WTC11 (cell line): Measurements from ENCODE around the gene NEO1. TPM values are rescaled to one million over a fixed set of nuclear protein-coding genes. Genes with fewer than 3 reads are reported as not detected.

ENCODE experiments used
- ATAC-seq: fragments of 200-7000 bp; cut with Tn5 transposase; 2 replicates; pipeline ENCODE4 v1.10.0; 2021; ENCODE audit warnings: mild to moderate bottlenecking, moderate library complexity
- CTCF ChIA-PET: fragments of 300-600 bp; sonication (Branson Sonifier 250); formaldehyde crosslinking; loops from one replicate; lab custom pipeline; 2021; ENCODE audit warnings: antibody characterized with exemption; lab: Charles Lee
- POLR2A ChIA-PET: fragments of 350-600 bp; sonication (Branson Sonifier 250); formaldehyde crosslinking; loops from one replicate; lab custom pipeline; 2021; ENCODE audit warnings: antibody characterized with exemption; lab: Charles Lee
- DNase-seq: peaks from one replicate; pipeline ENCODE4 v3.0.0; 2021; ENCODE audit warnings: low spot score
- H3K27ac Mint-ChIP-seq: 2 replicates; pipeline ENCODE4 v1.8.0; 2021; ENCODE audit warnings: mixed read lengths
- H3K27me3 Mint-ChIP-seq: 2 replicates; pipeline ENCODE4 v1.8.0; 2021; ENCODE audit warnings: low read depth, mild to moderate bottlenecking, moderate library complexity, mixed read lengths
- H3K36me3 Mint-ChIP-seq: 2 replicates; pipeline ENCODE4 v1.8.0; 2021; ENCODE audit warnings: mixed read lengths
- H3K4me1 Mint-ChIP-seq: 2 replicates; pipeline ENCODE4 v1.8.0; 2022; ENCODE audit warnings: mixed read lengths
- H3K4me3 Mint-ChIP-seq: 2 replicates; pipeline ENCODE4 v1.8.0; 2021; ENCODE audit warnings: mild to moderate bottlenecking, moderate library complexity, mixed read lengths
- H3K9me3 Mint-ChIP-seq: 2 replicates; pipeline ENCODE4 v1.8.0; 2021; ENCODE audit warnings: mixed read lengths
- ATF2 ChIP-seq: sonication (generic); formaldehyde crosslinking; IDR thresholded peaks from 2 replicates; pipeline ENCODE4 v1.8.1; 2022; ENCODE audit warnings: low read depth, missing genetic modification reagents, borderline replicate concordance
- ATF3 ChIP-seq: sonication (generic); formaldehyde crosslinking; conservative IDR thresholded peaks from 2 replicates; pipeline ENCODE4 v1.8.1; 2022; ENCODE audit warnings: mild to moderate bottlenecking, missing genetic modification reagents
- CREB1 ChIP-seq: sonication (generic); formaldehyde crosslinking; IDR thresholded peaks from 2 replicates; pipeline ENCODE4 v1.8.0; 2023; ENCODE audit warnings: mild to moderate bottlenecking, missing genetic modification reagents
- CTCF ChIP-seq: fragments of 200-600 bp; IDR thresholded peaks from 2 replicates; pipeline ENCODE4 v1.8.0; 2022; ENCODE audit warnings: antibody characterized with exemption
- E2F1 ChIP-seq: sonication (generic); formaldehyde crosslinking; IDR thresholded peaks from 2 replicates; pipeline ENCODE4 v1.8.0; 2022; ENCODE audit warnings: mild to moderate bottlenecking, missing genetic modification reagents
- ELF4 ChIP-seq: sonication (generic); formaldehyde crosslinking; IDR thresholded peaks from 2 replicates; pipeline ENCODE4 v1.8.1; 2022; ENCODE audit warnings: low read depth, mild to moderate bottlenecking, moderate library complexity, missing genetic modification reagents
- FOXK1 ChIP-seq: sonication (generic); formaldehyde crosslinking; IDR thresholded peaks from 2 replicates; pipeline ENCODE4 v1.8.0; 2022; ENCODE audit warnings: mild to moderate bottlenecking, moderate library complexity, missing genetic modification reagents
- GABPB1 ChIP-seq: sonication (generic); formaldehyde crosslinking; IDR thresholded peaks from 2 replicates; pipeline ENCODE4 v1.8.1; 2023; ENCODE audit warnings: mild to moderate bottlenecking, missing genetic modification reagents
- NFATC4 ChIP-seq: fragments of 250-450 bp; sonication (Bioruptor Pico); IDR thresholded peaks from 2 replicates; pipeline ENCODE4 v1.9.0; 2021; ENCODE audit warnings: mild to moderate bottlenecking
- NFYB ChIP-seq: sonication (generic); formaldehyde crosslinking; conservative IDR thresholded peaks from 2 replicates; pipeline ENCODE4 v1.8.0; 2022; ENCODE audit warnings: low read depth, missing genetic modification reagents
- PREB ChIP-seq: sonication (generic); formaldehyde crosslinking; IDR thresholded peaks from 2 replicates; pipeline ENCODE4 v1.8.1; 2022; ENCODE audit warnings: mild to moderate bottlenecking, missing genetic modification reagents, moderate library complexity, borderline replicate concordance
- RORB ChIP-seq: fragments of 250-450 bp; sonication (Bioruptor Pico); IDR thresholded peaks from 2 replicates; pipeline ENCODE4 v1.9.0; 2021; ENCODE audit warnings: mild to moderate bottlenecking
- SMAD4 ChIP-seq: sonication (generic); formaldehyde crosslinking; IDR thresholded peaks from 2 replicates; pipeline ENCODE4 v1.8.0; 2022; ENCODE audit warnings: mild to moderate bottlenecking, missing genetic modification reagents
- SP1 ChIP-seq: sonication (generic); formaldehyde crosslinking; conservative IDR thresholded peaks from 2 replicates; pipeline ENCODE4 v1.8.1; 2022; ENCODE audit warnings: missing genetic modification reagents
- TEAD4 ChIP-seq: sonication (generic); formaldehyde crosslinking; IDR thresholded peaks from 2 replicates; pipeline ENCODE4 v1.8.0; 2022; ENCODE audit warnings: mild to moderate bottlenecking, missing genetic modification reagents
- USF1 ChIP-seq: sonication (generic); formaldehyde crosslinking; IDR thresholded peaks from 2 replicates; pipeline ENCODE4 v1.8.0; 2022; ENCODE audit warnings: mild to moderate bottlenecking, missing genetic modification reagents
- ZNF416 ChIP-seq: fragments of 250-450 bp; sonication (Bioruptor Pico); IDR thresholded peaks from 2 replicates; pipeline ENCODE4 v1.9.0; 2021; ENCODE audit warnings: mild to moderate bottlenecking, inconsistent platforms
- ZNF423 ChIP-seq: fragments of 250-450 bp; sonication (Bioruptor Pico); IDR thresholded peaks from 2 replicates; pipeline ENCODE4 v2.1.2; 2022; ENCODE audit warnings: mild to moderate bottlenecking, moderate library complexity
- ZNF671 ChIP-seq: fragments of 250-450 bp; sonication (Bioruptor Pico); IDR thresholded peaks from 2 replicates; pipeline ENCODE4 v1.8.0; 2021; ENCODE audit warnings: mild to moderate bottlenecking
- ZSCAN18 ChIP-seq: fragments of 250-450 bp; sonication (Bioruptor Pico); IDR thresholded peaks from 2 replicates; pipeline ENCODE4 v2.1.2; 2022; ENCODE audit warnings: mild to moderate bottlenecking, moderate library complexity
- total RNA-seq: library from RNA; stranded (reverse); gene quantifications from 3 replicates; pipeline ENCODE4 v1.2.3, GENCODE V29; 2021

The NEO1 gene
- total RNA-seq, 1 experiment from 2014 or later = 37.1 TPM

GRCh38 chr15:73150831-73151230 is 98.6 kb downstream of the NEO1 start (continued):
- TF ChIP-seq ZNF416 (CRISPR knock-in tag) = no peak
- no peak for TF ChIP-seq ATF3 (CRISPR knock-in tag)
- TF ChIP-seq GABPB1 (CRISPR knock-in tag) = no peak
- TF ChIP-seq NFYB = no peak
- TF ChIP-seq RORB (CRISPR knock-in tag) = no peak
- no peak for TF ChIP-seq ATF2 (CRISPR knock-in tag)
- no peak for TF ChIP-seq CREB1 (CRISPR knock-in tag)

GRCh38 chr15:73153024-73153423 is 100.8 kb downstream of the NEO1 start:
- Mint-ChIP-seq H3K36me3 (peaks cover 29% of the 10 kb centered on the region), H3K27me3 (no peaks in the 10 kb centered on the region), H3K4me3 (no peak overlapping the region), H3K27ac (no peak overlapping the region), H3K4me1 (no peaks in the 10 kb centered on the region), H3K9me3 (peaks cover 32% of the 10 kb centered on the region)
- ATAC-seq (no peak), DNase-seq (no peak)
- no peak for TF ChIP-seq TEAD4 (CRISPR knock-in tag)
- no peak for TF ChIP-seq USF1 (CRISPR knock-in tag)
- TF ChIP-seq ELF4 (CRISPR knock-in tag) = no peak
- no peak for TF ChIP-seq ATF2 (CRISPR knock-in tag)
- no peak for TF ChIP-seq CTCF
- no peak for TF ChIP-seq ZNF416 (CRISPR knock-in tag)
- TF ChIP-seq ZNF423 (CRISPR knock-in tag) = no peak
- TF ChIP-seq ZSCAN18 (CRISPR knock-in tag) = no peak
- TF ChIP-seq E2F1 (CRISPR knock-in tag) = no peak
- no peak for TF ChIP-seq FOXK1 (CRISPR knock-in tag)
- no peak for TF ChIP-seq NFATC4
- TF ChIP-seq PREB (CRISPR knock-in tag) = no peak
- no peak for TF ChIP-seq ZNF671 (CRISPR knock-in tag)
- no peak for TF ChIP-seq SP1 (CRISPR knock-in tag)
- no peak for TF ChIP-seq SMAD4
- POLR2A ChIA-PET = no interaction called here
- CTCF ChIA-PET = no interaction called here
